HCEC 1CT (cell line): ENCODE results near the gene PCSK1.
A peak's percentile ranks its signal among the peaks of the same experiment; 100 is the strongest.

Experiments
- DNase-seq: peaks from one replicate; pipeline ENCODE4 v3.0.0-alpha.2; 2017

PCSK1 gene

GRCh38 chr5:96433066-96433447, at the start of gene PCSK1:
Gene PCSK1, minus strand, starts transcription at chr5:96433248. Its CDS starts 206 bp downstream, at chr5:96433042.
- no peak for DNase-seq

DNA sequence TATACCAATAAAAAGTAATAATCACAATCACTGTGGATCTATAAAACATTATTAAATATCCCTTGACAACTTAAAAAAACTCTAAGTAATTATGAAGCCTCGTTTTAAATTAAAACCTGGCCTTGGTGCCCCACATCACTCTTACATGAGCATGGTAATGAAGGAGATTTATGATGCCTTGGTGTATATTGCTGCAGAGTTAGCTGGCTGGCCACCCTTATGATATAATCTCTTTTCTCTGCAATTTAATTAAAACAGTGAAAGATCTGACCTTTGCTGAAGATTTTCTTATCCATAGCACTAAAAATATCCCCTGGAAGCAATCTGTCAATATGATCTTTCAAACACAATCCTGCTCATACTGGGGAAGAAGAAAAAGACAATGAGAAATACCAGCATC, 48.8 kb upstream of the PCSK1 start:
- DNase-seq, result no peak

DNA sequence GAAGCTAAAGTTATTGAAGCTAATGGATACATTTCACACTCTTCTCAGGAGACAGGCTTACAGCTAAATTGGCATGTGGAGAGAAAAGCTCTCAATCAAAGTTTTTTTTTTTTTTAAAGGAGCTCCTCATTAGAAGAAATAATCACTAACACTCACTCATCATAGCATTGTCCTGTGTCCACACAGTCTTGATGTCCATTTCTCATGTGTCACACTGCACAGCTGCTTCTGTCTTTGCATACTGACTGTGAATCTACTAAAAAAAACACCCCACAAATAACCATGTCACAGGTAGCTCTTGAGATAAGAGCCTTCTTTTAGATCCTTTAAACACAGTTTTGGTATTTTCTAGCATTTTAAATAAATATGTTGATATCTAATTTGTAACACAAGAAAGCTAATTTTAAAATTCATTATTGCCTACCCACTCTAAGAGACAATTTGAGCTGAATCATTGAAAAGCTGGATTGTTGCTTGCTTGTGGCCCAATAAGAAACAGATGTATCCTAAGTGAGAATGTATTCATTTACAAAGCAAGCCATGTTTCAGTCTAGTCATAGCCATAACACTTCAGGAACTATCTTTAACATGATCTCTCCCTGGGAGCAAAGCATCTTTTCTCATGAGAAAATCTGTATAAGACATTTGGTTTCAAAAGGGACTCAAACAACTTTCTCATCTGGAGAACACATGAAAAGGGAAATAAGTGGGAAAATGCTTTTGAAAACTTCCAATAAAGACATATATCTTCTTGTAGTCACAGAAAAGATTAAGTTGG, 48.1 kb upstream of the PCSK1 start:
- no peak for DNase-seq

- no peak for DNase-seq
Observed at GRCh38 chr5:96478983-96479382, 45.9 kb upstream of the PCSK1 start.

GRCh38 chr5:96476654-96477053, 43.6 kb upstream of the PCSK1 start:
- DNase-seq, result peak; percentile 37

- DNase-seq, result no peak
Observed at GRCh38 chr5:96474073-96474472, 41.0 kb upstream of the PCSK1 start.

GRCh38 chr5:96473155-96473554, 40.1 kb upstream of the PCSK1 start:
- DNase-seq, result no peak

DNA sequence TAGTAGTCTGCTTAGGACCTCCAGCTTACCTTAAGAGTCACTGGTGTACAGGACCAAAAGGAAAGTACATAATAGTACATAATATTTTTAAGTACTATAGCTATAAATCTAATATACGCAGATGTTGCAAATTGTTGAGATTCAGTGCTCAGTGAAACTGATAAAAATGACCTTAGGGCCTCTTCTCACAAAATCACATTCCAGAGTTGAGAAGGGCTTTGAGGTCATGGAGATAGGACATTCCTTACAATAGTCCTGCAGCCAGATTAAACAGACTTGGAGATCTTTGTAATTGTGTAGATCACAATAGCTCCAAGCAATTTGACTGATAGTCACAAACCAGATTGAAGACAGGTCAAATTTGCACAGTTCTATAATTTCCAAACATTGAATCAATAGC, 37.7 kb upstream of the PCSK1 start:
- no peak for DNase-seq

- no peak for DNase-seq
Observed at GRCh38 chr5:96468956-96469355, 35.9 kb upstream of the PCSK1 start.

DNA sequence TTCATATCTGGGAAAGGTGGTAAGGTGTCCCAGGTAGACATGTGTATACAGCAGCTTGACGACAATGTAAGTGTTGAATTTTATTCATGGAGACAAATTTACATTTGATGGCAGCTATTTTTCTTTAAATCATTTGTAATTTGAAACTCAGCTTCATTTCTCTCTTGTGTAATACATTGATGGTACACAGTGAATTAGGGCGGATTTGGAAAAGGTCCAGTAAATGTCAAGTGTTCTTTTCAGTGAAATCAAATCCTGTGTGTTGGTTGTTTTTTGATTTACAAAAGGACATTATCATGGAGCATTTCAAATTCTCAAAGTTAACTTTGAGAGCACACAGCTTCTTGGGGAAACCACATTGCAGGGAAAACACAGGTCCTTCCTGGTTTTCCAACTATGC, 30.0 kb upstream of the PCSK1 start:
- DNase-seq, result no peak

DNA sequence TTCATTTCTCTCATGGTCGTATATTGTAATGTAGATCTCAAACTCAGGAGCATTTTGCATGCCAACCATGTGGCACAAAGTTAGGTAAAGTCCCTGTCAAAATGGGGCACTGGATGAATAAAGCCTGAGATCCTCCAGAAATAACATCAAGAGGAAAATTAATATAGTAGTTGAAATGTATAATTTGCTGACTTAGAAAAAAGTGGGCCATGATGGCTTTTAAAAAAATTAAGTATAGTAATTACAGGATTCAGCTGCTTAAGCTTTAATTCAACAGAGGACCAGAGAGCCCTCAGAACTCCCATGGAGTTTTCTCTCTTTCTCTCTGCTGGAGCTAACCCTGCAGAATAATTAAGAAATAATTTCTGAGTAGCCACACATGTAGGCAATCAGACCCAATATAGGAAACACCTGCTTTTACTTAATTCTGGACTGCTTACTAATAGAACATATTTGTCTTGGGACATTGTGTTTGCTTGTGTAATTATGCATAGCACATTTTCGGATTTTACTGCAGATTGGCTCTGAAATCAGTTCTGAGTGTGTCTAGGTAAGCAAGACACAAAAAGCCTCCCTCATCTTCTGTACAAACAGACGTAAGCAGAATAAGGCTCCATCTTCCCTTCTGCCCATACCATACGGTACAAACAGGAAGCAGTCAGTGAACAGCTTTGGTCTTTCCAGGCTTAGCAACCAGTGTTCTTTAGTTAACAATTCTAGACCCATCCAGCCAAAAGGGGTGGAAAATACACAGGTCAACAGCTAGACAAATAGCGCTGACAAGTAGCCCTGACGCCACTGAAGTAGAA, 26.5 kb upstream of the PCSK1 start:
- no peak for DNase-seq

- DNase-seq, result no peak
Observed at GRCh38 chr5:96458176-96458575, 25.1 kb upstream of the PCSK1 start.

GRCh38 chr5:96455789-96456188, 22.7 kb upstream of the PCSK1 start:
- no peak for DNase-seq

GRCh38 chr5:96453394-96453793, 20.3 kb upstream of the PCSK1 start:
- no peak for DNase-seq

DNA sequence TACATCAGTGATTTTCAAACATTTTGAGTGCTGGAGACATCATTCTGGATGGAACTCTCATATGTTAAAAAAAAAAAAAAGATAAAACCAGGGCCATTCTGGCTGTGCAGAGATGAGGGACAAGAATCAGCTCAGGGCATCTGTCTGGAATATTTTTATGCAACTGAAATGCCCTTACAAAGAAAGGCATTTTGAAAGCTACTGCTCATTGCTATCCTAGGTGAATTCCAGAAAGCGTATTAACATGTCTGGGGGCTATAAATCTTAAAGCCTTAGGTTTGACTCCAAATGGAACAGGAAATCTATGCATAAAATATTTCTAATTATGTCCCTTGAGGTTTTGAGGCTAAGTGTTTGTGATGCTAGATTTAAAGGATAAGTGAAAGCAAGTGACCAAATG, 14.9 kb upstream of the PCSK1 start:
- DNase-seq, result no peak

DNA sequence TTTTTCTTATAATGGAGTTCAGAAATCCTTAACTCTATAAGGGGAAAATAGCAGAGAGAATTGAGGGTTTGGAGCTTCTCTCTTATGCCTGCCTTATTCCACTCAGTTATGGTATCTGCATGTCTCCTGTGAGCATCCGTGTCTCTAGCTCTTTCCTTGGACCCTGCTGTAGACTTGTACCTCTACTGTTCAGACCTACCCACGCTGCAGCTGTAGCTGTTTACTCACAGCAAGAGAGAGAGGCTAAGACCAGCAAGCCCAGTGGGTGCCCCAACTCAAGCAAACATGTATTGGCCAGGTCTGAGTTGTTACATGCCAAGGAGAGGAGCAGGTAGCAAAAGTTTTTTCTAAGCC, 7.1 kb upstream of the PCSK1 start:
- no peak for DNase-seq

DNA sequence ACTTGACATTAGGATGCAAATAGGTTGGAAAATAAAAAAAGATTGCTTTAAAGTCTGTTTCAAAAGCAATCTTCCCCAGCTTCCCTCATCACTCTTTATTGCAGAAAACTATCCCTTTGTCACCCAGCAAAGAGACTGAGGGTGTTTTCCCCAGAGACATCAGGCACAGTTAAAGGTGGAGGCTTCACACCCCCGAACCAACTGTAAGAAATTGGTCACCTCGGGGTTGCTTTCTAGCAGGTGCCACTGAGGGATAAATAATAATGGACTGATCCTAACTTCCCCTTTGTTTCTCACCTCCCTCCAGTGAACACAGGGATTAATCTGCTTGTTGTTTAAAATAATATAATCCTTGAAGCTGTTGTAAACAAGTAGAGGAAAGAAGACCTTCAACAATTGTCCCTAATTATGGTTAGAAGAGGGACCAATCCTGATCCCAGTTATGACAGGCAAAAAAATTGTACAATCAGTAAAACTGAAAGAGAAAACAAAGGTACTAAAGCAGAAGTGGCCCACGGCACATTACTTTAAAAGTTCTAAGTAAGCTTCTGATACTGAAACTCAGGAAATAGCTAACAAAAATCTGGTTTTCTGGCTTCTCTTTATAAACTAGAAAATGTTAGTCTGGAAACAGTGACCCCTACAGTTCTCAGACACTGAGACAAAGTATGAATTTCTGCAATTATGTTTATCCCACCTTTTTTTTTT, 6.6 kb upstream of the PCSK1 start:
- no peak for DNase-seq

DNA sequence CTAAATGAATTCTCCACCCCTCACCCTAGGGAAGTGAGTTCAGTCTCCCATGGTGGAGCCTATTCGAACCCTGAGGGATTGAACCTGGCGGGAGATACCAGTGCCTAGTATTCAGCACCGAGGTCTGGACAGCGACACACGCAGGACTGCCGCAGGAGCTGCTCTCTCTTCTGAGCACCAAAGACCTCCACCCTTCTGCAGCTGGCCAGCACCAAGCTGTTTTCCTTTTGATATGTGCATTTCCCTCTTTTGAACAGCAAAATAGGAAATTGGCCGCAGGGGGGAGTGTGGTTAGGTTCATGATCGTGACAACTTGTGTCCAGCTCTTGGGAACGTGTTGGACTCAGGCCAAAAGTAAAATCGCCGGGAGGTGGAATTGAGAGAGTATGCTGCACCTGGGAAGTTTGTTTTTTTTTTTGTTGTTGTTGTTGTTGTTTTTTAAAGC, 1.2 kb upstream of the PCSK1 start:
- DNase-seq, result peak; percentile 55

GRCh38 chr5:96432216-96433065, 607 bp downstream of the PCSK1 start:
- no peak for DNase-seq

DNA sequence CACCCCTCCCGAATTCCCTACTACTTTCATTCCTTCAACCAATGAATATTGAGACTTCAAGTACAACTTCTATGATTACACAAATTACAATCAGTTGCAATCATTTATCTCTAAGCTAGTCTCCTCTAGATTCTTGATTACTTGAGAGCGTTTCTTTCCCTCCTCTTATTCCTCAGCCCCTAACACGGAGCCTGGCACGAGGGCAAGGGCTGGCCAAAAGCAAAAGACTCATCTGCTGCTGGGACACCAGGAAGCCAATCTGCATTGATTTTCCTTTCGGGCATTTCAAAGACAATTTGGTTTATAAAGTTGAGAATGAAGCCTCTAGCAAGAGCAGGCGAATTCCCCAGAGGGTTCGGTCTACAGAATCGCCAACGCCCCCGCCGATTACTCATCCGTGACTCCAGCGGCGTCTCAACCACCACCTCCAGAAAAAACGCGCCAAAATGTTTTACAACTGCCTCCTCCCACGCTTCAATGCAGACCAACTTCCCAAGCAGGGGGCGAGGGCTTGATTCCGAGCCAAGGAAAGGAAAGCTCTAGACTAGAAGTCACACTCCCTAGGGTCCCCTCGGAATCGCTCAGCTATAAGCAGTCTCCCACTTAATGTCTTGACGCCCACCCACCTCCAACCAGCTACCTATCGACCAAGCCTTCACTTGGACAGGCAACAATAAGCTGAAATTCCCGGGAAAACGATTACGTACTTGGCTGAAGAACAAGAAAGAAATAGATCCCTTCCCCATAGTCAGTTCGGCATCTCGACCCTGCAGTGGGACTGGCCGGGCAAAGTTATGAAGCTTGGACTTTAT, 1.5 kb downstream of the PCSK1 start:
- peak; percentile 18 for DNase-seq

DNA sequence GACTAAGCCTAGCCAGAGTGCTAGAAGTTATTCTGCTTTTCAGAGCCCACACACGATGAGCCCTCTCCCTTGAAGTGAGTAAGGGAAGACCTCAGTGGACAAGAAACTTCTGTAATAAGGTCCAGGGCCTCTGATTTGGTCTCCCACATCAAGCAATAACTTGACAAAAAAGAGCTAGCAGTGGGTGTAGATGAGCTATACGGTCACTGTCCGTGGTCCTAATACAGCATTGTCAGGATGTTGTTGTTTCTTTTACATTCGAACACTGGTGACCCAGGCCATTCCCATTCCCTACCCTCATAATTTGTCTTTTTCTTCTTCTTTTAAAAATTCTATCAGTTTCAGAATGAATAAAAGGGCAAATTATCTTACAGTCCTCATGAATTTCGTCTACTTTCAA, 5.2 kb downstream of the PCSK1 start:
- no peak for DNase-seq

DNA sequence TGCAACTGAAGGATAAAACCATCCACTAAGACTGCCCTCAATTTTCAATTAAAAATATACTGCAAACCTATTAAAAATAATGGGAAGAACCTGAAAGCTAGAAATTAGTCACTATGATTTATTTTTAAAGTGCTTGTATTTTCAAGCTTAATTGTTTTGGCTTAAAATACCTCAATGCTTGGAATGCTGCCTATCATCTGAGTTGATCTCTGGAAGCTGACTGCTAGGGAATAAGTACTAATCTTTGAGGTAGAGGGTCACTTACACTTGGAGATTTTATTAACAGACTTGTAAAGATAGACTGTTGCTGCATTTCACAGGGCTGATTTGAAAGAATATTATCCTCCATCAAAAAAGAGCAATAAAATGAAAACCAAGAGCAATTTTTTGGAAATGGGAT, 6.2 kb downstream of the PCSK1 start:
- DNase-seq, result no peak
